Kidney epithelial cell (primary cell): ENCODE measurements around the gene SPOPL. TPM values are rescaled to one million over a fixed set of nuclear protein-coding genes. Genes with fewer than 3 reads are reported as not detected.

Experiments
- DNase-seq: peaks from one replicate; pipeline ENCODE4 v3.0.0-alpha.2; 2010; ENCODE audit warnings: low read depth
- H3K27me3 ChIP-seq: 2 replicates; pipeline ENCODE4 v1.6.0; 2011; ENCODE audit warnings: low read length; ENCODE audit not compliant: control insufficient read depth, insufficient read depth
- H3K36me3 ChIP-seq: 2 replicates; pipeline ENCODE4 v1.5.1; 2011; ENCODE audit warnings: low read length; ENCODE audit not compliant: control insufficient read depth, insufficient read depth
- H3K4me3 ChIP-seq: 2 replicates; pipeline ENCODE4 v1.5.1; 2011; ENCODE audit warnings: low read depth, mild to moderate bottlenecking, control low read depth, low read length
- CTCF ChIP-seq: IDR thresholded peaks from 2 replicates; pipeline ENCODE4 v1.5.1; 2011; ENCODE audit warnings: mild to moderate bottlenecking, moderate library complexity, low read length, control low read depth, inconsistent platforms; ENCODE audit not compliant: insufficient read depth, poor library complexity, severe bottlenecking
- total RNA-seq: library from RNA; depleted of rRNA; stranded (reverse); fragments of >200 nt; gene quantifications from 2 replicates; pipeline ENCODE4 v1.2.3, GENCODE V29; 2015

The SPOPL gene
- total RNA-seq, 1 donor from 2014 or later: 19.3 TPM

GRCh38 chr2:138492160-138492559 is 9.4 kb upstream of the SPOPL start:
- DNase-seq: no peak
- Histone ChIP-seq H3K27me3 (no peaks in the 10 kb centered on the region), H3K36me3 (no peaks in the 10 kb centered on the region), H3K4me3 (no peak overlapping the region)
- TF ChIP-seq CTCF: no peak

GRCh38 chr2:138493334-138493733 is 8.2 kb upstream of the SPOPL start:
- H3K27me3 ChIP-seq: no peaks in the 10 kb centered on the region
- no peak for TF ChIP-seq CTCF
- DNase-seq: no peak
- H3K36me3 ChIP-seq: no peaks in the 10 kb centered on the region
- no peak overlapping the region for H3K4me3 ChIP-seq

GRCh38 chr2:138494265-138494966 is 7.2 kb upstream of the SPOPL start:
- no peak for DNase-seq

GRCh38 chr2:138495384-138495783 is 6.2 kb upstream of the SPOPL start:
- no peak for DNase-seq
- Histone ChIP-seq H3K36me3 (no peaks in the 10 kb centered on the region), H3K27me3 (no peaks in the 10 kb centered on the region), H3K4me3 (no peak overlapping the region)
- TF ChIP-seq CTCF: no peak

More at GRCh38 chr2:138494265-138494966, 7.2 kb upstream of the SPOPL start:
- no peak for TF ChIP-seq CTCF
- no peaks in the 10 kb centered on the region for H3K36me3 ChIP-seq
- H3K27me3 ChIP-seq: no peaks in the 10 kb centered on the region
- H3K4me3 ChIP-seq: no peak overlapping the region

GRCh38 chr2:138496096-138496651 is 5.4 kb upstream of the SPOPL start:
- DNase-seq: no peak
- Histone ChIP-seq H3K27me3 (no peaks in the 10 kb centered on the region), H3K4me3 (no peak overlapping the region), H3K36me3 (no peaks in the 10 kb centered on the region)
- no peak for TF ChIP-seq CTCF

GRCh38 chr2:138497294-138497693 is 4.3 kb upstream of the SPOPL start:
- no peak for DNase-seq
- TF ChIP-seq CTCF: no peak
- H3K4me3 ChIP-seq: no peak overlapping the region
- no peaks in the 10 kb centered on the region for H3K27me3 ChIP-seq
- H3K36me3 ChIP-seq: no peaks in the 10 kb centered on the region
